CD14-positive monocyte (primary cell): ENCODE data around the gene C10orf71. TPM values are rescaled to one million over a fixed set of nuclear protein-coding genes. Genes with fewer than 3 reads are reported as not detected.

Experiments used
- DNase-seq, 3 donors: peaks; one replicate each; pipeline ENCODE4 v3.0.0-alpha.2; 2011 to 2022
- H2AFZ ChIP-seq: 2 replicates; pipeline ENCODE4 v1.6.0; 2012; ENCODE audit warnings: mild to moderate bottlenecking, low read depth, low read length, inconsistent platforms; ENCODE audit not compliant: insufficient read depth, poor library complexity, severe bottlenecking
- H3K27ac ChIP-seq, 2 donors: 1 replicate in 1 of 2; 2 replicates in 1 of 2; pipeline ENCODE4 v1.5.1; 2012 to 2013; ENCODE audit warnings: low read length in 2 of 2, control low read depth in 1 of 2, inconsistent platforms in 1 of 2, low read depth in 1 of 2, mild to moderate bottlenecking in 1 of 2
- H3K27me3 ChIP-seq, 2 donors: one replicate each; pipeline versions ENCODE4 v1.6.0 to v1.6.1; 2011 to 2013; ENCODE audit warnings: low read length in 2 of 2; ENCODE audit not compliant: control insufficient read depth in 2 of 2, insufficient read depth in 2 of 2
- H3K36me3 ChIP-seq, 2 donors: replicated peaks in 1 of 2; 1 replicate in 1 of 2; 2 replicates in 1 of 2; pipeline versions ENCODE4 v1.5.1 to v1.6.1; 2012 to 2013; ENCODE audit warnings: low read length in 2 of 2, control low read depth in 1 of 2, inconsistent platforms in 1 of 2, mild to moderate bottlenecking in 1 of 2; ENCODE audit not compliant: insufficient read depth in 2 of 2, control insufficient read depth in 1 of 2
- H3K4me1 ChIP-seq, 2 donors: 1 replicate in 1 of 2; 2 replicates in 1 of 2; pipeline versions ENCODE4 v1.5.1 to v1.6.1; 2012 to 2013; ENCODE audit warnings: low read length in 2 of 2, control low read depth in 1 of 2, inconsistent platforms in 1 of 2, mild to moderate bottlenecking in 1 of 2, moderate library complexity in 1 of 2; ENCODE audit not compliant: insufficient read depth in 2 of 2, control insufficient read depth in 1 of 2
- H3K4me2 ChIP-seq: replicated peaks from 2 replicates; pipeline ENCODE3; 2012; ENCODE audit warnings: low read length, moderate library complexity, mild to moderate bottlenecking; ENCODE audit not compliant: poor library complexity, severe bottlenecking; ENCODE audit errors: extremely low read depth
- H3K4me3 ChIP-seq, 3 experiments: fragments of 200-600 bp in 1 of 3; sonication (generic) in 1 of 3; replicated peaks in 1 of 3; 1 replicate in 2 of 3; 2 replicates in 1 of 3; pipeline ENCODE4 v1.5.1; 2011 to 2013; ENCODE audit warnings: low read length in 3 of 3, mild to moderate bottlenecking in 3 of 3, control low read depth in 2 of 3, low read depth in 2 of 3, inconsistent platforms in 1 of 3, moderate library complexity in 1 of 3
- H3K79me2 ChIP-seq: 2 replicates; pipeline ENCODE4 v1.6.0; 2012; ENCODE audit warnings: mild to moderate bottlenecking, control low read depth, inconsistent platforms, low read length, moderate library complexity; ENCODE audit not compliant: insufficient read depth
- H3K9ac ChIP-seq: 2 replicates; pipeline ENCODE4 v1.6.0; 2017; ENCODE audit warnings: low read length, mild to moderate bottlenecking; ENCODE audit not compliant: insufficient read depth, poor library complexity, severe bottlenecking
- H3K9me3 ChIP-seq, 2 donors: replicated peaks in 1 of 2; 1 replicate in 1 of 2; 2 replicates in 1 of 2; pipeline versions ENCODE4 v1.5.1 to v1.6.1; 2012 to 2013; ENCODE audit warnings: low read length in 2 of 2, control low read depth in 1 of 2; ENCODE audit not compliant: control insufficient read depth in 1 of 2, insufficient read depth in 1 of 2
- H4K20me1 ChIP-seq: 2 replicates; pipeline ENCODE4 v1.6.0; 2012; ENCODE audit warnings: mild to moderate bottlenecking, low read length, control low read depth, moderate library complexity; ENCODE audit not compliant: insufficient read depth
- H3K27ac Mint-ChIP-seq, 7 donors: one replicate each; pipeline ENCODE4 v1.8.0; 2020; ENCODE audit warnings: mild to moderate bottlenecking in 7 of 7, mixed read lengths in 7 of 7, moderate library complexity in 6 of 7, inconsistent platforms in 2 of 7
- H3K27me3 Mint-ChIP-seq, 3 donors: one replicate each; pipeline ENCODE4 v1.8.0; 2021 to 2022; ENCODE audit warnings: low read depth in 3 of 3, mild to moderate bottlenecking in 3 of 3, mixed read lengths in 3 of 3, moderate library complexity in 3 of 3, inconsistent platforms in 1 of 3
- H3K36me3 Mint-ChIP-seq, 2 donors: one replicate each; pipeline ENCODE4 v1.8.0; 2020; ENCODE audit warnings: mixed read lengths in 2 of 2, inconsistent platforms in 1 of 2, mild to moderate bottlenecking in 1 of 2
- H3K4me1 Mint-ChIP-seq: one replicate; pipeline ENCODE4 v1.8.0; 2020; ENCODE audit warnings: mild to moderate bottlenecking, mixed read lengths
- H3K4me3 Mint-ChIP-seq, 2 donors: one replicate each; pipeline ENCODE4 v1.8.0; 2020; ENCODE audit warnings: mild to moderate bottlenecking in 2 of 2, mixed read lengths in 2 of 2, moderate library complexity in 1 of 2
- H3K9me3 Mint-ChIP-seq, 7 donors: one replicate each; pipeline ENCODE4 v1.8.0; 2020 to 2022; ENCODE audit warnings: mixed read lengths in 7 of 7, mild to moderate bottlenecking in 6 of 7, moderate library complexity in 6 of 7, inconsistent platforms in 2 of 7
- WGBS: methylation state at CpG from one replicate; pipeline ENCODE4 v1.1.5; 2013; ENCODE audit warnings: missing lambda C conversion rate; ENCODE audit not compliant: insufficient coverage; 5-methylcytosine and 5-hydroxymethylcytosine counted together
- intact Hi-C, 2 donors: fragments of 100-400 bp; cut with micrococcal nuclease; formaldehyde crosslinking; loops; one replicate each; pipeline versions ENCODE4 v1.15.0 to v1.15.1; 2023
- polyA plus RNA-seq, 3 donors: library from polyadenylated mRNA; depleted of rRNA in 1 of 3; unstranded in 2 of 3; stranded (reverse) in 1 of 3; fragments of 300-500 nt in 2 of 3; fragments of >200 nt in 1 of 3; fragmentation: Illumina TruSeq in 2 of 3; gene quantifications; 1 replicate in 2 of 3; 2 replicates in 1 of 3; pipeline ENCODE4 v1.2.3, GENCODE V29; 2012 to 2021
- TF ChIP-seq, protein P1 (sequence below): fragments of 200-600 bp; IDR thresholded peaks from one replicate; pipeline ENCODE4 v1.8.0; 2022; ENCODE audit warnings: antibody characterized with exemption, mild to moderate bottlenecking

Gene C10orf71
- polyA plus RNA-seq, 3 donors: not detected

DNA sequence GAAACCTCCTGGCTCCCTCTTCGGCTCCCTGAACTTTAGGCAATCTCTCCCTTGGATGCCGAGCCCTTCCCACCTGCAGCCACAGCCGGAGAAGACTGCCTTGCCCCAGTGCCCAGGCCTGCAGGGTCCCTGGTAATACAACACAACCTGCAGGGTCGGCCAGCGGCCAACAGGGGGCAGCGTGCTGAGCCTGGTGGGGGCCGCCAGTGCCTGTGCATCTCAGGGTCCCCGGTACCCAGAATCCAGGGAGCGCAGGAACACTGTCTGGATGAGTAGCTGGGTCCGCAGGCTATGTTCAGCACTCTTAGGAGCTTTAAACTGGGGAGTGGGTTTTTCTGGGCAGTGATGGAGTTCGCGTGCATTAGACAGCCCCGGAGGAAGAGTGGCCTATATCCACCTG, 17.5 kb upstream of the C10orf71 start:
- no peaks in the 10 kb centered on the region for H3K36me3 ChIP-seq
- Mint-ChIP-seq H3K27me3 (peaks cover 0 to 8% (median 0%) of the 10 kb centered on the region in 3 donors), H3K4me3 (no peak overlapping the region), H3K9me3 (peaks cover 3 to 14% (median 6%) of the 10 kb centered on the region in 7 donors), H3K27ac (peak overlapping the region in 5 of 7 donors; percentile 9 to 96 (median 58)), H3K4me1 (peaks cover 71% of the 10 kb centered on the region), H3K36me3 (peaks cover 0 to 4% of the 10 kb centered on the region in 2 donors)
- no peaks in the 10 kb centered on the region for H3K79me2 ChIP-seq
- H3K9ac ChIP-seq: no peak overlapping the region
- H3K9me3 ChIP-seq: no peaks in the 10 kb centered on the region
- H3K4me3 ChIP-seq: no peak overlapping the region
- TF ChIP-seq, protein P1, sequence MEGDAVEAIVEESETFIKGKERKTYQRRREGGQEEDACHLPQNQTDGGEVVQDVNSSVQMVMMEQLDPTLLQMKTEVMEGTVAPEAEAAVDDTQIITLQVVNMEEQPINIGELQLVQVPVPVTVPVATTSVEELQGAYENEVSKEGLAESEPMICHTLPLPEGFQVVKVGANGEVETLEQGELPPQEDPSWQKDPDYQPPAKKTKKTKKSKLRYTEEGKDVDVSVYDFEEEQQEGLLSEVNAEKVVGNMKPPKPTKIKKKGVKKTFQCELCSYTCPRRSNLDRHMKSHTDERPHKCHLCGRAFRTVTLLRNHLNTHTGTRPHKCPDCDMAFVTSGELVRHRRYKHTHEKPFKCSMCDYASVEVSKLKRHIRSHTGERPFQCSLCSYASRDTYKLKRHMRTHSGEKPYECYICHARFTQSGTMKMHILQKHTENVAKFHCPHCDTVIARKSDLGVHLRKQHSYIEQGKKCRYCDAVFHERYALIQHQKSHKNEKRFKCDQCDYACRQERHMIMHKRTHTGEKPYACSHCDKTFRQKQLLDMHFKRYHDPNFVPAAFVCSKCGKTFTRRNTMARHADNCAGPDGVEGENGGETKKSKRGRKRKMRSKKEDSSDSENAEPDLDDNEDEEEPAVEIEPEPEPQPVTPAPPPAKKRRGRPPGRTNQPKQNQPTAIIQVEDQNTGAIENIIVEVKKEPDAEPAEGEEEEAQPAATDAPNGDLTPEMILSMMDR: no peak
- H3K4me2 ChIP-seq: no peak overlapping the region
- DNase-seq: no peak
- H3K4me1 ChIP-seq: peaks cover 74 to 82% of the 10 kb centered on the region in 2 donors
- no peaks in the 10 kb centered on the region for H3K27me3 ChIP-seq
- no peaks in the 10 kb centered on the region for H4K20me1 ChIP-seq
- intact Hi-C loops: loop anchor here in 1 of 2 donors (5.0 kb wide), 3 partner anchors 39 to 104 kb away; no protein-coding TSS in a partner anchor
- no peak overlapping the region for H3K27ac ChIP-seq
- no peak overlapping the region for H2AFZ ChIP-seq
- 94% methylated on average over 12 of the region's 13 CpGs for WGBS

DNA sequence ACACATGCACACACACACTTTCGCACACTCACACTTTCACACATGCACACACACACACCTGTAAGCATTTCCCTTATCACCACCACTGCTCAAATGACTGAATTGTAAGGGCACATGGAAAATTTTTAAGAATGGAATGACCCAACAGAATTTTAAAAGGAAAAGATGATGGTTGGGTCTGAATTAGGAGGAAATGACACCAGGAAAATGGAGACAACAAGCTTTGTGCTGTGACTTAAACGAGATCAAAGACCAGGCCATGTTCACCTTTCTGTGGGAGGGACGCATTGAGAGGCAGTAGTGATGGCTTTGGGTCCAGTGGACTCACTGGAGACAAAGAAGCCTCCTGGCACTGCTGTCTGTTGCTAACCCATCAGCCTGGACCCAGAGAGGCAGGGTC, 16.7 kb upstream of the C10orf71 start:
- H3K4me3 Mint-ChIP-seq: no peak overlapping the region
- H3K4me2 ChIP-seq: no peak overlapping the region
- H3K4me1 Mint-ChIP-seq: peaks cover 77% of the 10 kb centered on the region
- no peak overlapping the region for H3K9ac ChIP-seq
- no peak for DNase-seq
- TF ChIP-seq, protein P1: no peak
- peaks cover 3 to 14% (median 6%) of the 10 kb centered on the region in 7 donors for H3K9me3 Mint-ChIP-seq
- peaks cover 0 to 4% of the 10 kb centered on the region in 2 donors for H3K36me3 Mint-ChIP-seq
- no peaks in the 10 kb centered on the region for H4K20me1 ChIP-seq
- H3K4me1 ChIP-seq: peaks cover 78 to 90% of the 10 kb centered on the region in 2 donors
- peak overlapping the region; percentile 61 for H2AFZ ChIP-seq
- intact Hi-C loops: loop anchor here in 1 of 2 donors (5.0 kb wide), 3 partner anchors 40 to 105 kb away; no protein-coding TSS in a partner anchor
- peaks cover 0 to 8% (median 0%) of the 10 kb centered on the region in 3 donors for H3K27me3 Mint-ChIP-seq
- H3K4me3 ChIP-seq: peak overlapping the region in 1 of 3 experiments; percentile 19
- no peaks in the 10 kb centered on the region for H3K79me2 ChIP-seq
- H3K9me3 ChIP-seq: no peaks in the 10 kb centered on the region
- WGBS: 72% methylated on average over 2 of the region's 3 CpGs
- no peaks in the 10 kb centered on the region for H3K36me3 ChIP-seq
- H3K27ac Mint-ChIP-seq: peak overlapping the region; percentile 36 to 98 (median 88)
- H3K27me3 ChIP-seq: no peaks in the 10 kb centered on the region
- H3K27ac ChIP-seq: peak overlapping the region in 1 of 2 donors; percentile 92
